ENCODE data around the gene GNAL.
"Not testable (repeated sequence)": the region's sequence is repeated elsewhere in the genome, so short reads cannot be mapped to it uniquely, and the experiment has no call there.

GNAL gene

DNA sequence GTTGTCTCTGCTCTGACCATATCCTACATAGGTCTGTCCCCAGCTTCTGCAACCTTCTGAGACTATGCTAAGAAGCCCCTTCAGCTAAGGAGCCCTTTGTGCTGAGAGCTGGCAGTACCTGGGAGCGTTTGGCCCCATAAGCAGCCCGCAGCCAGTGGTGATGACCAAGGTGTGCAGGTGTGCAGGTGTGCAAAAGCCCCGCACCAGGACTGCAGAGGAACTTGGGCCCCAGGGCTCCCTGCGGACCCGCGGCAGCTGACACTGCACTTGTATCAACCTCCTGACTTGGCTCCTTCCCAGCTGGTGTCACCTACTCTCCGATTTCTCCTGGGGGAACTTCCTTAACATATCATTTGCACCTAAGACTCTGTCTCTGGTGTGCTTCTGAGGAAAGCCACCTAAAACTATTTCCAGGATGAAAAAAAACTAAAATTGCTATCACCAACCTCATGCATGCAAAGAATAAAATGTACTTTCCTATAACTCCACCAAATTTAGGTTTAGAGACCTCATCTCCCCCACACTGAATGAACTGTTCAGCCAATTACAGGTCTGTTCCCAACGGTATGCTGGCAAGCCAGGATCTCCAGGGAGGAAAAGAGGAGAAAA, 16.1 kb upstream of the GNAL start:
- H3K4me1 Mint-ChIP-seq, result no peaks in the 10 kb centered on the region
- no peaks in the 10 kb centered on the region for H3K9me3 Mint-ChIP-seq
- H3K27me3 Mint-ChIP-seq, result peaks cover 87% of the 10 kb centered on the region
- ATAC-seq (replicated peaks; ENCODE audit: extremely low read depth, poor library complexity, severe bottlenecking) (no peak), DNase-seq (ENCODE audit: low spot score in 2 of 2) (no peak)
- H3K27ac Mint-ChIP-seq (ENCODE audit: low read depth), result no peak overlapping the region
- no peak overlapping the region for H3K4me3 Mint-ChIP-seq
- H3K36me3 Mint-ChIP-seq (ENCODE audit: insufficient read depth), result peaks cover 2% of the 10 kb centered on the region

DNA sequence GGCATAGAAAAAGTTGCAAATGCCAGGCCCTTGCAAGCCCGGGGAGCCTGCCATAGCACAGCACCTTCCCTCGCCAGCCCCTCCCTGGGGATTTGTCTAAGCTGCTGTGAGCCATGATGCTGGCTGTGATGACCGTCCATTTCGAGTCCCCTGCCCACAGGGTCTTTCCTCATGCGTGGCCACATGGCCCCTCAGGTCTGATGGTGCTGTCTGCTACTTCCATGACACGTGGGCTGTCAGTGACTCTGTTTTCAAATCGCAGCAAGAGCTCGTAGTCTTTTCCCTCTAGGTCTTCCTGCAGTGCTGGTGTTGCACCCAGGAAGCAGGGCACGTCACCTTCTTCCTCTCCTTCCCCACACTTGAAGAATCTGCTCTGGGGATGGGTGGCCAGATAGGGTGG, 15.5 kb upstream of the GNAL start:
- DNase-seq (ENCODE audit: low spot score in 2 of 2), result no peak
- H3K9me3 Mint-ChIP-seq, result no peaks in the 10 kb centered on the region
- no peak overlapping the region for H3K27ac Mint-ChIP-seq (ENCODE audit: low read depth)
- H3K4me3 Mint-ChIP-seq, result no peak overlapping the region
- ATAC-seq (replicated peaks; ENCODE audit: extremely low read depth, poor library complexity, severe bottlenecking), result no peak
- H3K27me3 Mint-ChIP-seq, result peaks cover 85% of the 10 kb centered on the region
- peaks cover 2% of the 10 kb centered on the region for H3K36me3 Mint-ChIP-seq (ENCODE audit: insufficient read depth)
- no peaks in the 10 kb centered on the region for H3K4me1 Mint-ChIP-seq

DNA sequence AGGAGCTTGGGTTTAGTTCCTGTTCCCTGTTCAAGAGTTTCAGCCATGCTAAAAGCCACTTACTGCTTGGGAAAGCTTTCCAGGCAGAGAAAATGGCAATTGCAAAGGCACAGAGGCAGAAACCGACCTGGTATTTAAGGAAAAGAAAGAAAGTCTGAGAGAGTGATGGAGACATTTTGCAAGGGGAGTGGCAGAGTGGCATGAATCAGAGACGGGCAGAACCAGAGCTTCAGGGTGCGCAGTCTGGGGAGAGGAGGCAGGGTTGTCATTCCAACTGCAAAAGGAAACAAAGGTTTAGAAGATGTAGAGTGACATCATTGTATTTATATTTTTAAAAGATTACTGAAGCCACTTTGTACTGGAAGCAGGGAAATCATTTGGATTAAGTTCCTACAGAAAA, 14.9 kb upstream of the GNAL start:
- Mint-ChIP-seq H3K36me3 (ENCODE audit: insufficient read depth) (peaks cover 2% of the 10 kb centered on the region), H3K4me3 (no peak overlapping the region), H3K27ac (ENCODE audit: low read depth) (no peak overlapping the region), H3K9me3 (no peaks in the 10 kb centered on the region), H3K4me1 (no peaks in the 10 kb centered on the region), H3K27me3 (peaks cover 79% of the 10 kb centered on the region)
- ATAC-seq (replicated peaks; ENCODE audit: extremely low read depth, poor library complexity, severe bottlenecking) (no peak), DNase-seq (ENCODE audit: low spot score in 2 of 2) (no peak)

GRCh38 chr18:11676386-11676785, 12.7 kb upstream of the GNAL start:
- no peaks in the 10 kb centered on the region for H3K4me1 Mint-ChIP-seq
- no peak overlapping the region for H3K27ac Mint-ChIP-seq (ENCODE audit: low read depth)
- no peak for DNase-seq (ENCODE audit: low spot score in 2 of 2)
- no peak for ATAC-seq (replicated peaks; ENCODE audit: extremely low read depth, poor library complexity, severe bottlenecking)
- peaks cover 2% of the 10 kb centered on the region for H3K36me3 Mint-ChIP-seq (ENCODE audit: insufficient read depth)
- H3K27me3 Mint-ChIP-seq, result peaks cover 72% of the 10 kb centered on the region
- H3K9me3 Mint-ChIP-seq, result no peaks in the 10 kb centered on the region
- no peak overlapping the region for H3K4me3 Mint-ChIP-seq

- Mint-ChIP-seq H3K4me1 (no peaks in the 10 kb centered on the region), H3K36me3 (ENCODE audit: insufficient read depth) (no peaks in the 10 kb centered on the region), H3K27me3 (peaks cover 70% of the 10 kb centered on the region), H3K9me3 (no peaks in the 10 kb centered on the region), H3K4me3 (no peak overlapping the region), H3K27ac (ENCODE audit: low read depth) (no peak overlapping the region)
- DNase-seq (ENCODE audit: low spot score in 2 of 2) (no peak), ATAC-seq (replicated peaks; ENCODE audit: extremely low read depth, poor library complexity, severe bottlenecking) (no peak)
Measured at GRCh38 chr18:11676867-11677266, 12.2 kb upstream of the GNAL start.

DNA sequence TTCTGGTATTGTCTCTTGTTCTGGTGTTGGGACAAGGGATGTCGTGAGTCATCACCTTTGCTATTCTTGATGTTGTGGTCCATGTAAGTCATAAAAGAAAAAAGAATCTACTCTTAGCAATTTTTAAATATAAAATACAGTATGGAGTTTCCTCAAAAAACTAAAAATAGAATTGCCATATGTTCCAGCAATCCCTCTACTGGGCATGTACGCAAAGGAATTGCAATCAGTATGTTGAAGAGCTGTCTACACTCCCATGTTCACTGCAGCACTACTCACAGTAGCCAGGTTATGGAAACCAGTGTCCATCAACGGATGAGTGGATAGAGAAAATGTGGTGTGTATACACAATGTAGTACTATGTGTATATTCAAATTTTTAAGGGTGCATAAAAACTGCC, 10.9 kb upstream of the GNAL start:
- no peak for ATAC-seq (replicated peaks; ENCODE audit: extremely low read depth, poor library complexity, severe bottlenecking)
- DNase-seq (ENCODE audit: low spot score in 2 of 2), result no peak
- no peaks in the 10 kb centered on the region for H3K4me1 Mint-ChIP-seq
- peaks cover 63% of the 10 kb centered on the region for H3K27me3 Mint-ChIP-seq
- H3K9me3 Mint-ChIP-seq, result no peaks in the 10 kb centered on the region
- no peak overlapping the region for H3K27ac Mint-ChIP-seq (ENCODE audit: low read depth)
- H3K4me3 Mint-ChIP-seq, result no peak overlapping the region
- H3K36me3 Mint-ChIP-seq (ENCODE audit: insufficient read depth), result no peaks in the 10 kb centered on the region

- Mint-ChIP-seq H3K27ac (ENCODE audit: low read depth) (no peak overlapping the region), H3K4me1 (peaks cover 6% of the 10 kb centered on the region), H3K27me3 (peaks cover 47% of the 10 kb centered on the region), H3K4me3 (peak overlapping the region; percentile 62), H3K36me3 (ENCODE audit: insufficient read depth) (peaks cover 2% of the 10 kb centered on the region), H3K9me3 (peaks cover 9% of the 10 kb centered on the region)
- DNase-seq (ENCODE audit: low spot score in 2 of 2) (no peak), ATAC-seq (replicated peaks; ENCODE audit: extremely low read depth, poor library complexity, severe bottlenecking) (peak; percentile 19)
Measured at GRCh38 chr18:11689669-11690565, 853 bp downstream of the GNAL start.

DNA sequence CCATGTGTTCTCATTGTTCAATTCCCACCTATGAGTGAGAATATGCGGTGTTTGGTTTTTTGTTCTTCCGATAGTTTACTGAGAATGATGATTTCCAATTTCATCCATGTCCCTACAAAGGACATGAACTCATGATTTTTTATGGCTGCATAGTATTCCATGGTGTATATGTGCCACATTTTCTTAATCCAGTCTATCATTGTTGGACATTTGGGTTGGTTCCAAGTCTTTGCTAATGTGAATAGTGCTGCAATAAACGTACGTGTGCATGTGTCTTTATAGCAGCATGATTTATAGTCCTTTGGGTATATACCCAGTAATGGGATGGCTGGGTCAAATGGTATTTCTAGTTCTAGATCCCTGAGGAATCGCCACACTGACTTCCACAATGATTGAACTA, 1.6 kb downstream of the GNAL start:
- not testable (repeated sequence) for H3K27ac Mint-ChIP-seq (ENCODE audit: low read depth); H3K36me3 Mint-ChIP-seq (ENCODE audit: insufficient read depth); H3K4me3 Mint-ChIP-seq; DNase-seq (ENCODE audit: low spot score in 2 of 2); ATAC-seq (replicated peaks; ENCODE audit: extremely low read depth, poor library complexity, severe bottlenecking); H3K4me1 Mint-ChIP-seq; H3K9me3 Mint-ChIP-seq
- peaks cover 52% of the 10 kb centered on the region for H3K27me3 Mint-ChIP-seq

- Mint-ChIP-seq H3K27me3 (peaks cover 50% of the 10 kb centered on the region), H3K27ac (ENCODE audit: low read depth) (no peak overlapping the region), H3K36me3 (ENCODE audit: insufficient read depth) (peaks cover 2% of the 10 kb centered on the region), H3K9me3 (no peaks in the 10 kb centered on the region), H3K4me1 (no peaks in the 10 kb centered on the region), H3K4me3 (no peak overlapping the region)
- ATAC-seq (replicated peaks; ENCODE audit: extremely low read depth, poor library complexity, severe bottlenecking) (no peak), DNase-seq (ENCODE audit: low spot score in 2 of 2) (no peak)
Measured at GRCh38 chr18:11695736-11696135, 6.7 kb downstream of the GNAL start.

DNA sequence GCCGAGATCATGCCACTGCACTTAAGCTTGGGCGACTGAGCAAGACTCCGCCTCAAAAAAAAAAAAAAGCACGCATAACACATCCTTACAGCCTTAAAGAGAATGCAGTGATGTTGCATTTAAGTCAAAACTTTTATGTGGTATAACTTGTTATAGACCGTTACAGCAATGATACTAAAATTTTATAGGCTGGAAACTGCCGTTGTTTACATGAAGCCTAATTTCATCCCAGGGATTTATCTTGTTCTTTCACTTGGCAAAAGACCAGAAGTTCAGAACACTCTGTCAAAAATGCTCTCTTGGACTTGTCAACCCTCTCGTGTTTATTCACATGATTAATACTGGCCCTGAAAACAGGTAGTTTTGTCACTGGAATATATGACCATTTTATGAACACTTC, 7.4 kb downstream of the GNAL start:
- DNase-seq (ENCODE audit: low spot score in 2 of 2) (no peak), ATAC-seq (replicated peaks; ENCODE audit: extremely low read depth, poor library complexity, severe bottlenecking) (no peak)
- Mint-ChIP-seq H3K36me3 (ENCODE audit: insufficient read depth) (peaks cover 2% of the 10 kb centered on the region), H3K27ac (ENCODE audit: low read depth) (no peak overlapping the region), H3K9me3 (no peaks in the 10 kb centered on the region), H3K4me3 (no peak overlapping the region), H3K27me3 (peaks cover 50% of the 10 kb centered on the region), H3K4me1 (no peaks in the 10 kb centered on the region)

DNA sequence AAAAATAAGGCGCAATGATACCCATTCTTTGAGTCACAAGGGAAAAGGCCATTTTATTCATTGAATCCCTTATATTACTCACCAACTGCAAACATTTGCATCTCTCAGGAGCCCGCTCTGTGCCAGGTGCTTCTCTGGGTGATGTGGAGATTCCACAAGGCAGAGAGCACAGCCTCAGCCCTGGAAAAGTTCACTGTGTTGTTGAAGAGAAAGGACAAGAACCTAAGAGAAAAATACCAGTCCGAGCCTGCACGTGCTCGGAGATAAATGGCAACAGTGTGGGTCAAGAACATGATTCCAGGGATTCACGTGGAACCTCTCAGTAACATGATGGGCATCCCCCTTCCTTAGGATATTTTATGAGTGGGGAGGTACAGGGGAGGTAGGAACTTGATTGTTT, 11.8 kb downstream of the GNAL start:
- ATAC-seq (replicated peaks; ENCODE audit: extremely low read depth, poor library complexity, severe bottlenecking), result no peak
- H3K4me1 Mint-ChIP-seq, result no peaks in the 10 kb centered on the region
- H3K9me3 Mint-ChIP-seq, result no peaks in the 10 kb centered on the region
- no peak for DNase-seq (ENCODE audit: low spot score in 2 of 2)
- no peak overlapping the region for H3K27ac Mint-ChIP-seq (ENCODE audit: low read depth)
- H3K36me3 Mint-ChIP-seq (ENCODE audit: insufficient read depth), result no peaks in the 10 kb centered on the region
- no peak overlapping the region for H3K4me3 Mint-ChIP-seq
- H3K27me3 Mint-ChIP-seq, result peaks cover 40% of the 10 kb centered on the region

DNA sequence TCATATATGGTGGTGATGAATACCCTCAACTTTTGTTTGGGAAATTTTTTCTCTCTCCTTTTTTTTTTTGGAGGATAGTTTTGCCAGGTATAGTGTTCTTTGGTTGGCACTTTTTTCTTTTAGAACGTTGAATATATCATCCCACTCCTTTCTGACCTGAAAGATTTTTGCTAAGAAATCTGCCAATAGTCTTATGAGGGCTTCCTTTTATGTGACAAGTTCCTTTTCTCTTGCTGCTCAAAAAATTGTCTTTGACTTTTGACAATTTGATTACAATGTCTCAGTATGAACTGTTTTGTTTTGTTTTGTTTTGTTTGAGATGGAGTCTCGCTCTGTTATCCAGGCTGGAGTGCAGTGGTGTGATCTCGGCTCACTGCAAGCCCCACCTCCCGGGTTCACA, 21.5 kb downstream of the GNAL start:
- no peak overlapping the region for H3K4me3 Mint-ChIP-seq
- H3K9me3 Mint-ChIP-seq, result no peaks in the 10 kb centered on the region
- ATAC-seq (replicated peaks; ENCODE audit: extremely low read depth, poor library complexity, severe bottlenecking) (no peak), DNase-seq (ENCODE audit: low spot score in 2 of 2) (no peak)
- no peak overlapping the region for H3K27ac Mint-ChIP-seq (ENCODE audit: low read depth)
- no peaks in the 10 kb centered on the region for H3K4me1 Mint-ChIP-seq
- no peaks in the 10 kb centered on the region for H3K36me3 Mint-ChIP-seq (ENCODE audit: insufficient read depth)
- peaks cover 63% of the 10 kb centered on the region for H3K27me3 Mint-ChIP-seq

DNA sequence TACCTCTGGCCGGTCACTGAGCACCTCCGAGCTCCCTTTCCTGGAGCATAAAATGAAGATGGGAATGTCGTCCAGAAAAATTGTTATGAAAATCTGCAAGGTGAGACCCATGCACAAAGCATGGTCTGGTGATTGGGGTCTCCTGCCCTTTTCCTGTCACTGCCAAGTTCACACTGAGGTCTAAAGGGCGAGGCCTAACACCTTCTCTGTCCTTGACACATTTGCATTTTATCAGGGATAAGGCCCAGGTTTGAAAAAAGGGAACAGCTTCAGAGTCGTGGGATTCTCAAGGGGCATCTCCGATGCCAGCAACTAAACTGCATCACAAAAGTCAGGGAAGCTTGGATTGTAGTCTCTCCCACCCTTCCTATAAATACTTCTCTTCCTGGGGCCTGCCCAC, 24.7 kb downstream of the GNAL start:
- Mint-ChIP-seq H3K36me3 (ENCODE audit: insufficient read depth) (no peaks in the 10 kb centered on the region), H3K27ac (ENCODE audit: low read depth) (no peak overlapping the region), H3K27me3 (peaks cover 57% of the 10 kb centered on the region), H3K4me1 (no peaks in the 10 kb centered on the region), H3K9me3 (no peaks in the 10 kb centered on the region), H3K4me3 (no peak overlapping the region)
- no peak for ATAC-seq (replicated peaks; ENCODE audit: extremely low read depth, poor library complexity, severe bottlenecking)
- no peak for DNase-seq (ENCODE audit: low spot score in 2 of 2)
